Keratinocyte (primary cell): Measurements from ENCODE around the gene GCNT2. TPM values are rescaled to one million over a fixed set of nuclear protein-coding genes. Genes with fewer than 3 reads are reported as not detected.

Experiments
- DNase-seq: peaks from one replicate; pipeline ENCODE4 v3.0.0-alpha.2; 2011; ENCODE audit warnings: low read depth, missing footprints, low spot score
- FAIRE-seq: peaks from 2 replicates; lab custom pipeline; 2011; peaks lifted over from hg19 to GRCh38; lab: Jason Lieb, UNC
- H2AFZ ChIP-seq: 2 replicates; pipeline ENCODE4 v1.6.0; 2012; ENCODE audit warnings: low read length, control low read depth, inconsistent platforms; ENCODE audit not compliant: control insufficient read depth
- H3K27ac ChIP-seq: 2 replicates; pipeline ENCODE4 v1.5.1; 2011; ENCODE audit warnings: low read length; ENCODE audit not compliant: control insufficient read depth, insufficient read depth
- H3K27me3 ChIP-seq: 3 replicates; pipeline ENCODE4 v1.6.0; 2011; ENCODE audit warnings: low read length; ENCODE audit not compliant: control insufficient read depth, insufficient read depth; ENCODE audit errors: extremely low read depth
- H3K36me3 ChIP-seq, 2 experiments: 2 replicates in 1 of 2; 3 replicates in 1 of 2; pipeline ENCODE4 v1.5.1; 2011; ENCODE audit warnings: low read length in 2 of 2, mild to moderate bottlenecking in 1 of 2; ENCODE audit not compliant: control insufficient read depth in 2 of 2, insufficient read depth in 2 of 2; ENCODE audit errors: extremely low read depth in 1 of 2
- H3K4me1 ChIP-seq: 3 replicates; pipeline ENCODE4 v1.5.1; 2011; ENCODE audit warnings: low read length; ENCODE audit not compliant: control insufficient read depth, insufficient read depth; ENCODE audit errors: extremely low read depth
- H3K4me2 ChIP-seq: 3 replicates; pipeline ENCODE4 v1.6.0; 2011; ENCODE audit warnings: low read depth, low read length; ENCODE audit not compliant: control insufficient read depth, insufficient read depth; ENCODE audit errors: extremely low read depth
- H3K4me3 ChIP-seq, 3 experiments: fragments of 200-600 bp in 1 of 3; sonication (generic) in 1 of 3; 2 replicates in 2 of 3; 3 replicates in 1 of 3; pipeline ENCODE4 v1.5.1; 2011 to 2016; ENCODE audit warnings: low read length in 3 of 3, mild to moderate bottlenecking in 3 of 3, control low read depth in 2 of 3, inconsistent platforms in 1 of 3, low read depth in 1 of 3, mixed read lengths in 1 of 3, mixed run types in 1 of 3, moderate library complexity in 1 of 3; ENCODE audit not compliant: control insufficient read depth in 2 of 3, insufficient read depth in 2 of 3; ENCODE audit errors: extremely low read depth in 1 of 3
- H3K79me2 ChIP-seq: 2 replicates; pipeline ENCODE4 v1.6.0; 2012; ENCODE audit warnings: low read length; ENCODE audit not compliant: control insufficient read depth, insufficient read depth
- H3K9ac ChIP-seq: 3 replicates; pipeline ENCODE4 v1.6.0; 2011; ENCODE audit warnings: low read length; ENCODE audit not compliant: control insufficient read depth, insufficient read depth; ENCODE audit errors: extremely low read depth
- H3K9me1 ChIP-seq: 3 replicates; pipeline ENCODE4 v1.6.0; 2011; ENCODE audit warnings: low read length; ENCODE audit not compliant: control insufficient read depth, insufficient read depth; ENCODE audit errors: extremely low read depth
- H3K9me3 ChIP-seq: 2 replicates; pipeline ENCODE4 v1.5.1; 2012; ENCODE audit warnings: low read depth, low read length; ENCODE audit not compliant: control insufficient read depth
- H4K20me1 ChIP-seq: 3 replicates; pipeline ENCODE4 v1.6.0; 2011; ENCODE audit warnings: low read length; ENCODE audit not compliant: control insufficient read depth, insufficient read depth; ENCODE audit errors: extremely low read depth
- EZH2 ChIP-seq: IDR thresholded peaks from one replicate; pipeline ENCODE4 v1.6.1; 2012; ENCODE audit warnings: inconsistent platforms, mild to moderate bottlenecking, low read length, moderate library complexity
- dilution Hi-C: fragments of 300-500 bp; cut with MboI; formaldehyde crosslinking; loops from one replicate; pipeline ENCODE4 v1.7.0; 2020; ENCODE audit warnings: low sequenced_read_pairs; ENCODE audit not compliant: extremely low pct_ligation_motif_present
- polyA plus RNA-seq, 5 experiments: library from polyadenylated mRNA; depleted of rRNA in 3 of 5; stranded (reverse) in 3 of 5; stranded (forward) in 1 of 5; unstranded in 1 of 5; fragments of >200 nt; gene quantifications; 1 replicate in 1 of 5; 2 replicates in 3 of 5; 3 replicates in 1 of 5; pipeline versions ENCODE4 v1.2.1 to v1.2.3, GENCODE V29; 2011 to 2012; ENCODE audit warnings: missing spikeins in 2 of 5, low read depth in 1 of 5, low replicate concordance in 1 of 5
- TF ChIP-seq, protein P1 (sequence below), 3 experiments: IDR thresholded peaks in 1 of 3; conservative IDR thresholded peaks in 1 of 3; optimal IDR thresholded peaks in 1 of 3; 2 replicates in 2 of 3; 3 replicates in 1 of 3; pipeline versions ENCODE3 to v1.5.1; 2011; ENCODE audit warnings: low read length in 3 of 3, mild to moderate bottlenecking in 3 of 3, moderate library complexity in 2 of 3, control low read depth in 1 of 3, inconsistent platforms in 1 of 3; ENCODE audit not compliant: insufficient read depth in 2 of 3; ENCODE audit errors: extremely low read depth in 1 of 3

GCNT2 gene
- polyA plus RNA-seq, 1 donor (not counting 4 experiments of a cell fraction or from before 2014, with no cell fraction given) = 7.3 TPM

- no peaks in the 10 kb centered on the region for H3K27me3 ChIP-seq
- H3K79me2 ChIP-seq = no peaks in the 10 kb centered on the region
- H2AFZ ChIP-seq = no peak overlapping the region
- FAIRE-seq = no peak
- no peak overlapping the region for H3K27ac ChIP-seq
- no peaks in the 10 kb centered on the region for H3K4me1 ChIP-seq
- no peak overlapping the region for H3K4me3 ChIP-seq
- TF ChIP-seq, protein P1, sequence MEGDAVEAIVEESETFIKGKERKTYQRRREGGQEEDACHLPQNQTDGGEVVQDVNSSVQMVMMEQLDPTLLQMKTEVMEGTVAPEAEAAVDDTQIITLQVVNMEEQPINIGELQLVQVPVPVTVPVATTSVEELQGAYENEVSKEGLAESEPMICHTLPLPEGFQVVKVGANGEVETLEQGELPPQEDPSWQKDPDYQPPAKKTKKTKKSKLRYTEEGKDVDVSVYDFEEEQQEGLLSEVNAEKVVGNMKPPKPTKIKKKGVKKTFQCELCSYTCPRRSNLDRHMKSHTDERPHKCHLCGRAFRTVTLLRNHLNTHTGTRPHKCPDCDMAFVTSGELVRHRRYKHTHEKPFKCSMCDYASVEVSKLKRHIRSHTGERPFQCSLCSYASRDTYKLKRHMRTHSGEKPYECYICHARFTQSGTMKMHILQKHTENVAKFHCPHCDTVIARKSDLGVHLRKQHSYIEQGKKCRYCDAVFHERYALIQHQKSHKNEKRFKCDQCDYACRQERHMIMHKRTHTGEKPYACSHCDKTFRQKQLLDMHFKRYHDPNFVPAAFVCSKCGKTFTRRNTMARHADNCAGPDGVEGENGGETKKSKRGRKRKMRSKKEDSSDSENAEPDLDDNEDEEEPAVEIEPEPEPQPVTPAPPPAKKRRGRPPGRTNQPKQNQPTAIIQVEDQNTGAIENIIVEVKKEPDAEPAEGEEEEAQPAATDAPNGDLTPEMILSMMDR (optimal IDR thresholded peaks at IDR 0.05 in 1 of 3, IDR thresholded peaks at IDR 0.05 in 1 of 3, conservative IDR thresholded peaks at IDR 0.05 in 1 of 3; ENCODE audit: extremely low read depth in 1 of 3, insufficient read depth in 2 of 3, low read length in 3 of 3) = no peak
- no peak for TF ChIP-seq EZH2
- H4K20me1 ChIP-seq = no peaks in the 10 kb centered on the region
- dilution Hi-C loops = no loop called here
- H3K4me2 ChIP-seq = no peak overlapping the region
- H3K9ac ChIP-seq = no peak overlapping the region
- DNase-seq = no peak
- no peaks in the 10 kb centered on the region for H3K9me3 ChIP-seq
- peaks cover 0 to 3% of the 10 kb centered on the region in 2 experiments for H3K36me3 ChIP-seq
- H3K9me1 ChIP-seq = no peaks in the 10 kb centered on the region
Measured at GRCh38 chr6:10576226-10576625, 55.1 kb downstream of the GCNT2 start.

- no peak overlapping the region for H3K4me2 ChIP-seq
- H3K4me3 ChIP-seq = no peak overlapping the region
- H3K9me1 ChIP-seq = no peaks in the 10 kb centered on the region
- FAIRE-seq (no peak), DNase-seq (no peak)
- H3K4me1 ChIP-seq = no peaks in the 10 kb centered on the region
- no peaks in the 10 kb centered on the region for H3K9me3 ChIP-seq
- TF ChIP-seq, protein P1 (optimal IDR thresholded peaks at IDR 0.05 in 1 of 3, IDR thresholded peaks at IDR 0.05 in 1 of 3, conservative IDR thresholded peaks at IDR 0.05 in 1 of 3; ENCODE audit: extremely low read depth in 1 of 3, insufficient read depth in 2 of 3, low read length in 3 of 3) = no peak
- no peak for TF ChIP-seq EZH2
- no peaks in the 10 kb centered on the region for H3K27me3 ChIP-seq
- no peaks in the 10 kb centered on the region for H4K20me1 ChIP-seq
- dilution Hi-C loops = no loop called here
- H3K79me2 ChIP-seq = no peaks in the 10 kb centered on the region
- H3K36me3 ChIP-seq = peaks cover 0 to 3% of the 10 kb centered on the region in 2 experiments
- H3K9ac ChIP-seq = no peak overlapping the region
- no peak overlapping the region for H3K27ac ChIP-seq
- no peak overlapping the region for H2AFZ ChIP-seq
Measured at GRCh38 chr6:10577112-10577511, 56.0 kb downstream of the GCNT2 start.
